Breast epithelium (tissue), 4 donors: ENCODE results near the gene ZNF440. TPM values are rescaled to one million over a fixed set of nuclear protein-coding genes. Genes with fewer than 3 reads are reported as not detected.
"Not testable (repeated sequence)": the region's sequence is repeated elsewhere in the genome, so short reads cannot be mapped to it uniquely, and the experiment has no call there.

Experiments used
- DNase-seq, 2 donors: peaks; one replicate each; pipeline ENCODE4 v3.0.0-alpha.2; 2019; ENCODE audit warnings: low spot score in 2 of 2
- H3K27ac ChIP-seq, 2 donors: fragments of 200-600 bp; sonication (generic) in 1 of 2; one replicate each; pipeline ENCODE4 v1.5.1; 2016 to 2019; ENCODE audit warnings: mild to moderate bottlenecking in 1 of 2
- H3K27me3 ChIP-seq, 2 donors: fragments of 200-600 bp; sonication (generic) in 1 of 2; one replicate each; pipeline versions ENCODE4 v1.5.1 to v1.6.0; 2017 to 2019; ENCODE audit warnings: control low read depth in 1 of 2, mild to moderate bottlenecking in 1 of 2
- H3K36me3 ChIP-seq: fragments of 200-600 bp; one replicate; pipeline ENCODE4 v1.5.1; 2019
- H3K4me1 ChIP-seq, 2 donors: fragments of 200-600 bp; sonication (generic); one replicate each; pipeline ENCODE4 v1.5.1; 2016 to 2019; ENCODE audit warnings: control low read depth in 1 of 2
- H3K4me3 ChIP-seq, 3 donors: fragments of 200-600 bp; sonication (generic); 1 replicate in 2 of 3; 2 replicates in 1 of 3; pipeline ENCODE4 v1.5.1; 2016 to 2019; ENCODE audit warnings: mild to moderate bottlenecking in 3 of 3, moderate library complexity in 2 of 3
- H3K9me3 ChIP-seq, 2 donors: fragments of 200-600 bp; sonication (generic) in 1 of 2; one replicate each; pipeline ENCODE4 v1.5.1; 2016 to 2019; ENCODE audit warnings: control low read depth in 1 of 2
- POLR2A ChIP-seq: fragments of 450-650 bp; IDR thresholded peaks from one replicate; pipeline ENCODE4 v1.6.1; 2016; ENCODE audit warnings: antibody characterized with exemption, mild to moderate bottlenecking, moderate library complexity
- POLR2AphosphoS5 ChIP-seq, 3 donors: sonication (generic); formaldehyde crosslinking; IDR thresholded peaks; one replicate each; pipeline ENCODE4 v1.6.1; 2017; ENCODE audit warnings: antibody characterized with exemption in 3 of 3
- intact Hi-C: fragments of 100-400 bp; cut with DNase I; formaldehyde crosslinking; loops from one replicate; pipeline ENCODE4 v1.15.1; 2023; ENCODE audit warnings: low total_unique reads
- total RNA-seq, 3 donors: library from RNA; depleted of rRNA; stranded (reverse); fragments of >200 nt; gene quantifications; one replicate each; pipeline ENCODE4 v1.1.0, GENCODE V29; 2016
- TF ChIP-seq, protein P1 (sequence below), 3 donors: fragments of 450-650 bp; IDR thresholded peaks; one replicate each; pipeline ENCODE4 v1.5.1; 2016 to 2017; ENCODE audit warnings: antibody characterized with exemption in 3 of 3, mild to moderate bottlenecking in 3 of 3, moderate library complexity in 3 of 3

Gene ZNF440
- total RNA-seq, 3 donors from 2014 or later = 9.8 to 16.4 (median 16.0) TPM

- H3K4me1 ChIP-seq = no peaks in the 10 kb centered on the region
- intact Hi-C loops = no loop called here
- no peak overlapping the region for H3K27ac ChIP-seq
- no peak overlapping the region for H3K4me3 ChIP-seq
- H3K9me3 ChIP-seq = peaks cover 44 to 71% of the 10 kb centered on the region in 2 donors
- TF ChIP-seq, protein P1, sequence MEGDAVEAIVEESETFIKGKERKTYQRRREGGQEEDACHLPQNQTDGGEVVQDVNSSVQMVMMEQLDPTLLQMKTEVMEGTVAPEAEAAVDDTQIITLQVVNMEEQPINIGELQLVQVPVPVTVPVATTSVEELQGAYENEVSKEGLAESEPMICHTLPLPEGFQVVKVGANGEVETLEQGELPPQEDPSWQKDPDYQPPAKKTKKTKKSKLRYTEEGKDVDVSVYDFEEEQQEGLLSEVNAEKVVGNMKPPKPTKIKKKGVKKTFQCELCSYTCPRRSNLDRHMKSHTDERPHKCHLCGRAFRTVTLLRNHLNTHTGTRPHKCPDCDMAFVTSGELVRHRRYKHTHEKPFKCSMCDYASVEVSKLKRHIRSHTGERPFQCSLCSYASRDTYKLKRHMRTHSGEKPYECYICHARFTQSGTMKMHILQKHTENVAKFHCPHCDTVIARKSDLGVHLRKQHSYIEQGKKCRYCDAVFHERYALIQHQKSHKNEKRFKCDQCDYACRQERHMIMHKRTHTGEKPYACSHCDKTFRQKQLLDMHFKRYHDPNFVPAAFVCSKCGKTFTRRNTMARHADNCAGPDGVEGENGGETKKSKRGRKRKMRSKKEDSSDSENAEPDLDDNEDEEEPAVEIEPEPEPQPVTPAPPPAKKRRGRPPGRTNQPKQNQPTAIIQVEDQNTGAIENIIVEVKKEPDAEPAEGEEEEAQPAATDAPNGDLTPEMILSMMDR (IDR thresholded peaks at IDR 0.05) = no peak
- TF ChIP-seq POLR2A (no peak), POLR2AphosphoS5 (IDR thresholded peaks at IDR 0.05) (no peak)
- H3K36me3 ChIP-seq = no peaks in the 10 kb centered on the region
- H3K27me3 ChIP-seq = no peaks in the 10 kb centered on the region
- DNase-seq = no peak
Observed at GRCh38 chr19:11833541-11833940, 19.5 kb downstream of the ZNF440 start.

GRCh38 chr19:11835626-11836066 is 21.6 kb downstream of the ZNF440 start:
- H3K27me3 ChIP-seq, H3K4me3 ChIP-seq, H3K4me1 ChIP-seq, H3K36me3 ChIP-seq, DNase-seq, intact Hi-C loops, H3K27ac ChIP-seq: not testable (repeated sequence)
- H3K9me3 ChIP-seq = peaks cover 36 to 51% of the 10 kb centered on the region in 2 donors

GRCh38 chr19:11843722-11844121 is 29.6 kb downstream of the ZNF440 start:
- no peaks in the 10 kb centered on the region for H3K36me3 ChIP-seq
- H3K27me3 ChIP-seq = no peaks in the 10 kb centered on the region
- intact Hi-C loops = no loop called here
- no peak for TF ChIP-seq POLR2AphosphoS5 (IDR thresholded peaks at IDR 0.05)
- TF ChIP-seq, protein P1 (IDR thresholded peaks at IDR 0.05) = no peak
- no peak for TF ChIP-seq POLR2A
- no peak overlapping the region for H3K27ac ChIP-seq
- no peak for DNase-seq
- no peaks in the 10 kb centered on the region for H3K9me3 ChIP-seq
- no peak overlapping the region for H3K4me3 ChIP-seq
- H3K4me1 ChIP-seq = no peaks in the 10 kb centered on the region

- intact Hi-C loops = loop anchor here (1.0 kb wide), 1 partner anchor 32 kb away; no protein-coding TSS in a partner anchor
- not testable (repeated sequence) for DNase-seq, H3K4me1 ChIP-seq, H3K9me3 ChIP-seq, H3K27ac ChIP-seq, H3K4me3 ChIP-seq, H3K36me3 ChIP-seq, H3K27me3 ChIP-seq
Observed at GRCh38 chr19:11847615-11848014, 33.5 kb downstream of the ZNF440 start.

DNA sequence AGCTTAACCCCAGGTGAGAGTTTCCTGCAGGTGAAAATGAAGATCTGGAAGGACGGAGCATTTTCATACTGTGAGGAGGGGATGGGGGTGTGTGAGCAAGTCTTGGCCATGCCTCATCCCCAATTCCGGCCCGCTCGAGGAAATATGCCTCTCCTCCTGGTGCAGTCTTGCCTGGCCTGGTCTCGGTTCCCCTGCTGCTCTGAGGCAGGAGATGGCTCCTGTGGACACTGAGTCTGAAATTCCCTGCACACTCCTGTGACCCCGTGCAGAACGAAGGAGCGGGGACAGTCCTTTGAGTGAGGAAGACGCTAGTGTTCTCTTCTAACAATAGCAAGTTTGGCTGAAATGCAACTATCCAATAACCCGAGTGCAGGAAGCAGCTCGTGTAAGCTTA is 34.1 kb downstream of the ZNF440 start:
- intact Hi-C loops = no loop called here
- Histone ChIP-seq H3K27ac (peak overlapping the region; percentile 72 to 77), H3K4me3 (peak overlapping the region; percentile 58 to 81 (median 71)), H3K9me3 (peaks cover 2 to 8% of the 10 kb centered on the region in 2 donors), H3K4me1 (no peaks in the 10 kb centered on the region), H3K36me3 (no peaks in the 10 kb centered on the region), H3K27me3 (no peaks in the 10 kb centered on the region)
- no peak for DNase-seq
- TF ChIP-seq, protein P1 (IDR thresholded peaks at IDR 0.05) = no peak
- TF ChIP-seq POLR2AphosphoS5 (IDR thresholded peaks at IDR 0.05) (no peak), POLR2A (no peak)

DNA sequence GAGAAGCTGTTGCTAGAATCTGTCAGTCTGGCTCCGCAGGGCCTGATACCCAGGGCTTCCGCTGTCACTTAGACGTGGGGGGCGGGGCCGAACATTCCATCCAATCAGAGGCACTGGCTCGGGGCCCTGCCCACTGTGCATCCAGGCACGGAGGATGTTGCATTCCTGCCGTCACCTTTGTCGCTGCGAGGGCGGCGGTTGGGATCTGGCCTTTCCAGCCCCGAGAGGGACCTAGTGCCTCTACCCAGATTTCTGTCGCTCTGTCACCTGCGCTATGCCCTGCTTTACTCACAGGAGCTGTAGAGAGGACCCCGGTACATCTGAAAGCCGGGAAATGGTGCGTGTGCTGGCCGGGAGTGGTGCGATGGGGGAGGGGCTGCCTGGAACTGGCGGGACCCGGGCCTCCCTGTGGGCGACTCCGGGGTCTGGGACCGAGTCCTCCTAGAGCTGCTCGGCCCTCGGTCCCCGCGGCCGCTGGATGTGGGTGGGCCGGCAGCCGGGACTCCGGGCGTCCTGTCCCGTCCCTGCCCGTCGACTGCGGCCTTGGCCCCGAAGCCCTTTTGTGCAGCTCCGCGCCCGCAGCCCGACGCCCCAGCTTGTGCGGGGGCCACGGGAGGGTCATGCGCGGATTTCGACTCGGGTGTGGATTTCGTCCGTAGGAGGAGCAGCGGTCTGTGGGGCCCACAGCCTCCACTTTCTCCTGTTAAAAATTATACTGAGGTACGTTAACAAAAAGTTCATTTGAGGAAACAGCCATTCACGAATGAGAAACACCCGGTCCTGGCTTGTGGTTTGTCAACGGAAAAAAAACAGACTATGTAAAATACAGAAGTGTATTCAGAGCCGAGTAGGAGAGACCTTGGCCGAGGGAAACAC is 34.8 kb downstream of the ZNF440 start, which contains the start of gene ZNF439:
Gene ZNF439 (plus strand): TSS at position 133 of the 876 bp plus-strand sequence. CDS start 142 bp downstream, at position 275.
- peak; percentile 92 to 94 for DNase-seq
- Histone ChIP-seq H3K4me3 (peak within 1 kb of the TSS; percentile 58 to 81 (median 71)), H3K27me3 (no peaks in the 10 kb centered on the region), H3K9me3 (peaks cover 5 to 12% of the 10 kb centered on the region in 2 donors), H3K36me3 (no peaks in the 10 kb centered on the region), H3K27ac (peak within 1 kb of the TSS; percentile 72 to 77), H3K4me1 (no peaks in the 10 kb centered on the region)
- intact Hi-C loops = no loop called here
- TF ChIP-seq POLR2A = no peak
- peak in 2 of 3 donors; percentile 36 to 57 for TF ChIP-seq POLR2AphosphoS5 (IDR thresholded peaks at IDR 0.05)
- TF ChIP-seq, protein P1 (IDR thresholded peaks at IDR 0.05) = peak in 1 of 3 donors; percentile 12

GRCh38 chr19:11850289-11850688 is 36.2 kb downstream of the ZNF440 start:
- H3K4me1 ChIP-seq, H3K4me3 ChIP-seq, H3K36me3 ChIP-seq, H3K27me3 ChIP-seq, intact Hi-C loops, DNase-seq, H3K27ac ChIP-seq: not testable (repeated sequence)
- peaks cover 5 to 15% of the 10 kb centered on the region in 2 donors for H3K9me3 ChIP-seq
